Measurements from ENCODE around the gene GAL3ST1.

DNA sequence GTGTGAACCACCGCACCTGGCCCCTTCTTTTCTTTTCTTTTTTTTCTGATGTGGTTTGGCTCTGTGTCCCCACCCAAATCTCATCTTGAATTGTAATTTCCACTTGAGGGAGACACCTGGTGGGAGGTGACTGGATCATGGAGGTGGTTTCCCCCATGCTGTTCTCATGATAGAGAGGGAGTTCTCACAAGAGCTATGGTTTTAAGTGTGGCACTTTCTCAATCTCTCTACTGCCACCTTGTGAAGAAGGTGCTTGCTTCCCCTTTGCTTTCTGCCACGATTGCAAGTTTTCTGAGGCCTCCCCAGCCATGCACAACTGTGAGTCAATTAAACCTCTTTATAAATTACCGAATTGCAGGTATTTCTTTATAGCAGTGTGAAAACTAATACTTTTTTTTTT is 27.6 kb upstream of the GAL3ST1 start:
- TF ChIP-seq, protein P1, sequence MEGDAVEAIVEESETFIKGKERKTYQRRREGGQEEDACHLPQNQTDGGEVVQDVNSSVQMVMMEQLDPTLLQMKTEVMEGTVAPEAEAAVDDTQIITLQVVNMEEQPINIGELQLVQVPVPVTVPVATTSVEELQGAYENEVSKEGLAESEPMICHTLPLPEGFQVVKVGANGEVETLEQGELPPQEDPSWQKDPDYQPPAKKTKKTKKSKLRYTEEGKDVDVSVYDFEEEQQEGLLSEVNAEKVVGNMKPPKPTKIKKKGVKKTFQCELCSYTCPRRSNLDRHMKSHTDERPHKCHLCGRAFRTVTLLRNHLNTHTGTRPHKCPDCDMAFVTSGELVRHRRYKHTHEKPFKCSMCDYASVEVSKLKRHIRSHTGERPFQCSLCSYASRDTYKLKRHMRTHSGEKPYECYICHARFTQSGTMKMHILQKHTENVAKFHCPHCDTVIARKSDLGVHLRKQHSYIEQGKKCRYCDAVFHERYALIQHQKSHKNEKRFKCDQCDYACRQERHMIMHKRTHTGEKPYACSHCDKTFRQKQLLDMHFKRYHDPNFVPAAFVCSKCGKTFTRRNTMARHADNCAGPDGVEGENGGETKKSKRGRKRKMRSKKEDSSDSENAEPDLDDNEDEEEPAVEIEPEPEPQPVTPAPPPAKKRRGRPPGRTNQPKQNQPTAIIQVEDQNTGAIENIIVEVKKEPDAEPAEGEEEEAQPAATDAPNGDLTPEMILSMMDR (IDR thresholded peaks at IDR 0.05) = peak in 1 of 6 experiments; percentile 19
- TF ChIP-seq POLR2A (IDR thresholded peaks at IDR 0.05) = no peak
